ENCODE measurements around the gene EIF4E3.

- TF ChIP-seq CTCF (IDR thresholded peaks at IDR 0.05) (no peak), CBX2 (IDR thresholded peaks at IDR 0.05; ENCODE audit: borderline replicate concordance, low read depth) (no peak), EP300 (IDR thresholded peaks at IDR 0.05) (no peak), NR3C1 (IDR thresholded peaks at IDR 0.05) (no peak), NPAS2 (CRISPR knock-in tag; IDR thresholded peaks at IDR 0.05; ENCODE audit: borderline replicate concordance) (no peak), REST (IDR thresholded peaks at IDR 0.05) (no peak), HDAC2 (IDR thresholded peaks at IDR 0.05) (no peak), USF2 (IDR thresholded peaks at IDR 0.05) (no peak), POLR2A (IDR thresholded peaks at IDR 0.05; ENCODE audit: low read length) (no peak), CEBPB (IDR thresholded peaks at IDR 0.05) (no peak), HMGXB4 (CRISPR knock-in tag; IDR thresholded peaks at IDR 0.05; ENCODE audit: borderline replicate concordance) (no peak), FOXS1 (CRISPR knock-in tag; IDR thresholded peaks at IDR 0.05) (no peak)
These were observed 39.5 kb downstream of the EIF4E3 start for GRCh38 chr3:71685686-71686085.

All from A549 (cell line).